NCI-H2081 (cell line): ENCODE results near the gene SCN9A.

ENCODE experiments used
- DNase-seq, 2 experiments: peaks; one replicate each; lab custom pipeline; 2025; lab: John Stamatoyannopoulos, UW

SCN9A gene

GRCh38 chr2:166179201-166179600 is 196.5 kb downstream of the SCN9A start:
- DNase-seq: no peak

GRCh38 chr2:166173263-166173662 is 202.5 kb downstream of the SCN9A start:
- DNase-seq: peak in 1 of 2 experiments; percentile 6

GRCh38 chr2:166171216-166171615 is 204.5 kb downstream of the SCN9A start:
- no peak for DNase-seq

GRCh38 chr2:166170356-166170755 is 205.4 kb downstream of the SCN9A start:
- DNase-seq: peak in 1 of 2 experiments; percentile 31

DNA sequence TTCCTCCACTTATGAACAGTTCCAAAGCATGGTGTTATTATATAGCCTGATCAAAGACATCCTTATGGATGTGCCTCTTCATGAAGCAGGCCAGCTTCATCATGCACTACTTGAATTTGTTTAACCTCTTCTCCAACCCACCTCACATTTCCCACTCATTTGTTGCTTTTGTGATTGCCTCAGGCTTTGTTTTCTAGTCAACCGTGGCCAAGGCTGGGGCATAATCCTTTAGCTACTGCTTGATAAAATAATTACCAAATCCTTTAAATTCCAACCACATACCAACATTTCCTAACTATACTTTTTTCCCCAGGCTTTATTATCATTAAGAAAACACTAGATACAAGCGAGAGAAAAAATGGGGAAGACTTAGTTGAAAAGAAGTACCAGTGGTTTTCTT is 208.3 kb downstream of the SCN9A start:
- no peak for DNase-seq

- no peak for DNase-seq
These were observed 212.0 kb downstream of the SCN9A start for GRCh38 chr2:166163775-166164174.

DNA sequence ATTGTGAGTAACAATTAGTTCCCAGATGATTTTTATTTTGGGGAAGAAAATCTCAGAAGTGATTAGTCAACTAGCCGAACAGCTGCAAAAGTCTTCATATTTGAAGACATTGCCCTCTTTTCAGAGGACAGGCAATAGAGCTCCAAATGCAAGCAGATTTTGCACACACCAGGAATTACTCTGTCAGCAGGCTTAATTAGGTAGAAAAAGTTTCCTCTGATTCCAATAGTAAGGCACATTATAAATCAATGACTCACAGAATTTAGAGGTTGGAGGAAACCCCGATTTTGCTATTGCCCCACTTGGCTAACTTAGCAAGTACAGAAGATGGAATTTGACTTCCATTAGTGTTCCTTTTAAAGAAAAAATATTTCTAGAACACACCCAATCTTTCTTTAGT is 217.2 kb downstream of the SCN9A start:
- DNase-seq: no peak

GRCh38 chr2:166157578-166157977 is 218.2 kb downstream of the SCN9A start:
- DNase-seq: no peak

DNA sequence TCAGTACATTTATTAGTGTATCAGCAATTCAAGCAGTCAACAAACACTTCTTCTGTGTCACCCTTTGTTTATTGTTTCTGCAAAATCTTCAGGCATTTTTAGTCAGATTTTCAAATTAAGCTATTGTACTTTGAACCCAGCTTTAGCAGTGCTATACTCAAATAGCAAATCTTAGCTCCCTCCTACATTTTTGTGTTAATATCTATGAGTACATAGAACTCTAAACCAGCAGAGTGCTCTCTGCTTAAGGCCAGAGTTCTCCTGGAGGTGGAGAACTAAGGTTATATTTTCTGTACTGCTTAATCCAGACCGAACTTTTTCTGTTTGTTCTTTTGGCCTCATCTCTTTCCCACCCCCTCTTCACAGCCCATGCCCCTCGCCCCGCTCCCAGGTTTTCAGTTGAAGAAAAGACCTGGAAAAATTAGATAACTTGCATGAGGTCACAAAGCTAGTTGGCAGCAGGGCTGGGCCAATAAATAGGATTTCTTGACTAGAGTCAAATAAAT is 218.7 kb downstream of the SCN9A start:
- no peak for DNase-seq

- no peak for DNase-seq
These were observed 220.2 kb downstream of the SCN9A start for GRCh38 chr2:166155589-166155988.

GRCh38 chr2:166154685-166155338 is 220.9 kb downstream of the SCN9A start:
- DNase-seq: no peak

DNA sequence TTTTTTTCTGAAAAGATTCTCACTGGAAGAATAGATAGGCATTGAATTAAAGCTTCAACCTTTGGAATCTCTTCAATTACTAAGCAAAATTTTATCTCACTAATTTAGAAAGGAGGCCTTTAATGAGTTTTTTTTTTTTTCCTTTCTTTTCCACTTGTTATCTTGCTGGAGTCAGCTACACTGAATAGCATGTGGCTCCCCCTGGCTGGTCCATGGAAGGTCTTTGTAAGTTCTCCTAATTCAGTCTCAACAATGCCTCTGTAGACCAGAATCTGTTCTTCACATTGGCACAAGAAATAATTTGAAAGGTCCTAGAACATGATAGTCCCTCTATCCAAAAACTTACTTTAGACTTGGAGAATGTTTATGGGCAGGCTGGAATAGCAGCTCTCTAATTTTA is 223.7 kb downstream of the SCN9A start:
- no peak for DNase-seq

GRCh38 chr2:166148500-166149400 is 227.0 kb downstream of the SCN9A start:
- no peak for DNase-seq

GRCh38 chr2:166147883-166148282 is 227.9 kb downstream of the SCN9A start:
- DNase-seq: no peak
